SU-DHL-6 (cell line): ENCODE measurements around the gene PCDHGC5.

ENCODE experiments used
- H2AFZ ChIP-seq: fragments of 200-600 bp; sonication (generic); 2 replicates; pipeline ENCODE4 v1.6.1; 2014; ENCODE audit warnings: low read depth, mild to moderate bottlenecking, moderate library complexity, mixed read lengths, antibody characterized with exemption, low read length; ENCODE audit not compliant: severe bottlenecking
- H3F3A ChIP-seq: fragments of 200-600 bp; shearing (Covaris generic); 2 replicates; pipeline ENCODE4 v1.6.0; 2016; ENCODE audit warnings: antibody characterized with exemption, mild to moderate bottlenecking; ENCODE audit not compliant: insufficient read depth
- H3K27ac ChIP-seq: fragments of 200-600 bp; sonication (generic); 2 replicates; pipeline ENCODE4 v1.5.1; 2016; ENCODE audit warnings: low read depth, mild to moderate bottlenecking, low read length, moderate library complexity, mixed read lengths
- H3K27me3 ChIP-seq: fragments of 200-600 bp; sonication (generic), shearing (Covaris generic); 2 replicates; pipeline ENCODE4 v1.6.0; 2014; ENCODE audit warnings: mild to moderate bottlenecking, low read length
- H3K36me3 ChIP-seq: fragments of 200-600 bp; sonication (generic); 2 replicates; pipeline ENCODE4 v1.6.1; 2014; ENCODE audit warnings: mild to moderate bottlenecking, low read length, mixed read lengths
- H3K4me2 ChIP-seq: fragments of 300-600, 200-600 bp; shearing (Covaris generic), sonication (generic); 2 replicates; pipeline ENCODE4 v1.6.0; 2014; ENCODE audit warnings: low read length, low read depth, mild to moderate bottlenecking; ENCODE audit not compliant: poor library complexity, severe bottlenecking
- H3K4me3 ChIP-seq: fragments of 200-600 bp; sonication (generic); 2 replicates; pipeline ENCODE4 v1.5.1; 2014; ENCODE audit warnings: antibody characterized with exemption, low read length, mild to moderate bottlenecking, mixed read lengths; ENCODE audit not compliant: insufficient read depth, poor library complexity, severe bottlenecking
- H3K79me2 ChIP-seq: fragments of 200-600 bp; sonication (generic); 2 replicates; pipeline ENCODE4 v1.6.1; 2014; ENCODE audit warnings: mild to moderate bottlenecking, low read length, moderate library complexity; ENCODE audit not compliant: insufficient read depth
- H3K9ac ChIP-seq: fragments of 200-600 bp; sonication (generic); 2 replicates; pipeline ENCODE4 v1.7.0; 2014; ENCODE audit warnings: mild to moderate bottlenecking, low read length
- H3K9me2 ChIP-seq: fragments of 200-600 bp; sonication (generic); replicated peaks from 2 replicates; pipeline ENCODE4 v1.6.1; 2014; ENCODE audit warnings: low read length; ENCODE audit not compliant: insufficient read depth
- H3K9me3 ChIP-seq: fragments of 200-600 bp; sonication (generic); 2 replicates; pipeline ENCODE4 v1.6.1; 2014; ENCODE audit warnings: low read length, mixed read lengths; ENCODE audit not compliant: insufficient read depth
- H4K20me1 ChIP-seq: fragments of 200-600 bp; sonication (generic); 2 replicates; pipeline ENCODE4 v1.6.1; 2014; ENCODE audit warnings: low read depth, mild to moderate bottlenecking, antibody characterized with exemption, low read length, moderate library complexity, mixed read lengths
- CTCF ChIP-seq: fragments of 200-600 bp; sonication (generic); IDR thresholded peaks from one replicate; pipeline ENCODE4 v1.5.1; 2017; ENCODE audit warnings: antibody characterized with exemption, mild to moderate bottlenecking, low read length, moderate library complexity; ENCODE audit not compliant: insufficient read depth, poor library complexity, severe bottlenecking
- EZH2phosphoT487 ChIP-seq: fragments of 200-600 bp; sonication (generic), shearing (Covaris generic); conservative IDR thresholded peaks from 2 replicates; pipeline ENCODE4 v1.6.1; 2018; ENCODE audit warnings: mild to moderate bottlenecking, antibody characterized with exemption, low read length, moderate library complexity, mixed read lengths

PCDHGC5 gene

GRCh38 chr5:141441571-141442170, 47.2 kb upstream of the PCDHGC5 start:
- Histone ChIP-seq H3K4me3 (no peak overlapping the region), H3K36me3 (no peaks in the 10 kb centered on the region), H4K20me1 (no peaks in the 10 kb centered on the region), H3K79me2 (no peaks in the 10 kb centered on the region), H3K9me2 (no peaks in the 10 kb centered on the region), H3K9ac (no peak overlapping the region), H2AFZ (no peak overlapping the region), H3K27ac (no peak overlapping the region), H3K9me3 (no peaks in the 10 kb centered on the region), H3K27me3 (no peaks in the 10 kb centered on the region), H3F3A (no peaks in the 10 kb centered on the region), H3K4me2 (no peak overlapping the region)
- no peak for TF ChIP-seq EZH2phosphoT487
- TF ChIP-seq CTCF: no peak

- Histone ChIP-seq H3K9me2 (no peaks in the 10 kb centered on the region), H3F3A (no peaks in the 10 kb centered on the region), H2AFZ (no peak overlapping the region), H3K9ac (no peak overlapping the region), H3K4me3 (no peak overlapping the region), H3K9me3 (no peaks in the 10 kb centered on the region), H4K20me1 (no peaks in the 10 kb centered on the region), H3K36me3 (no peaks in the 10 kb centered on the region), H3K27ac (no peak overlapping the region), H3K79me2 (no peaks in the 10 kb centered on the region), H3K27me3 (no peaks in the 10 kb centered on the region), H3K4me2 (no peak overlapping the region)
- no peak for TF ChIP-seq CTCF
- no peak for TF ChIP-seq EZH2phosphoT487
Measured at GRCh38 chr5:141465351-141465750, 23.5 kb upstream of the PCDHGC5 start.

GRCh38 chr5:141475625-141476131, 13.2 kb upstream of the PCDHGC5 start, which contains the start of gene PCDHGC3:
TSS of gene PCDHGC3 (plus strand) at chr5:141475966. CDS start at chr5:141476117, 151 bp downstream.
- no peak within 1 kb of the TSS for H2AFZ ChIP-seq
- peak within 1 kb of the TSS; percentile 54 for H3K4me3 ChIP-seq
- H3F3A ChIP-seq: peaks cover 5% of the 10 kb centered on the region; the same call in 1 of the 2 replicates
- H3K27me3 ChIP-seq: no peaks in the 10 kb centered on the region
- H3K4me2 ChIP-seq: peak within 1 kb of the TSS; percentile 72
- H3K9me3 ChIP-seq: no peaks in the 10 kb centered on the region
- no peaks in the 10 kb centered on the region for H4K20me1 ChIP-seq
- peaks cover 48% of the 10 kb centered on the region for H3K79me2 ChIP-seq
- H3K9ac ChIP-seq: peak within 1 kb of the TSS; percentile 70
- TF ChIP-seq CTCF: no peak
- TF ChIP-seq EZH2phosphoT487: no peak
- H3K27ac ChIP-seq: peak within 1 kb of the TSS; percentile 61
- H3K36me3 ChIP-seq: no peaks in the 10 kb centered on the region
- no peaks in the 10 kb centered on the region for H3K9me2 ChIP-seq
